Ishikawa (cell line): Measurements from ENCODE around the gene SEMA3D.

Experiments
- CEBPB ChIP-seq: IDR thresholded peaks from 2 replicates; pipeline ENCODE4 v1.6.1; 2012
- EP300 ChIP-seq: IDR thresholded peaks from 2 replicates; pipeline ENCODE4 v1.6.1; 2012; ENCODE audit warnings: borderline replicate concordance
- FOXM1 ChIP-seq: IDR thresholded peaks from 2 replicates; pipeline ENCODE4 v1.6.1; 2012; ENCODE audit warnings: low read depth, borderline replicate concordance
- MAX ChIP-seq: IDR thresholded peaks from 2 replicates; pipeline ENCODE4 v1.6.1; 2012
- NFIC ChIP-seq: IDR thresholded peaks from 2 replicates; pipeline ENCODE4 v1.6.1; 2012
- RAD21 ChIP-seq: IDR thresholded peaks from 2 replicates; pipeline ENCODE4 v1.6.1; 2012; ENCODE audit warnings: low read depth
- REST ChIP-seq: IDR thresholded peaks from 2 replicates; pipeline ENCODE4 v1.6.1; 2012; ENCODE audit warnings: low read depth, mild to moderate bottlenecking
- TAF1 ChIP-seq: IDR thresholded peaks from 2 replicates; pipeline ENCODE4 v1.6.1; 2012; ENCODE audit warnings: low read depth, mild to moderate bottlenecking
- TCF12 ChIP-seq: IDR thresholded peaks from 2 replicates; pipeline ENCODE4 v1.6.1; 2012; ENCODE audit warnings: low read depth
- TEAD4 ChIP-seq: IDR thresholded peaks from 2 replicates; pipeline ENCODE4 v1.6.1; 2012
- USF1 ChIP-seq: IDR thresholded peaks from 2 replicates; pipeline ENCODE4 v1.6.1; 2012
- YY1 ChIP-seq: IDR thresholded peaks from 2 replicates; pipeline ENCODE4 v1.6.1; 2012; ENCODE audit warnings: low read depth
- ZBTB7A ChIP-seq: IDR thresholded peaks from 2 replicates; pipeline ENCODE4 v1.6.1; 2012; ENCODE audit warnings: low read depth

SEMA3D gene

GRCh38 chr7:85038466-85038865 lies 148.4 kb downstream of the SEMA3D start:
- no peak for TF ChIP-seq RAD21
- no peak for TF ChIP-seq TAF1
- no peak for TF ChIP-seq MAX
- TF ChIP-seq TCF12 = no peak
- TF ChIP-seq CEBPB = no peak
- no peak for TF ChIP-seq NFIC
- TF ChIP-seq REST = no peak

GRCh38 chr7:85033263-85033662 lies 153.6 kb downstream of the SEMA3D start:
- TF ChIP-seq RAD21 = no peak
- TF ChIP-seq USF1 = no peak
- TF ChIP-seq FOXM1 = no peak
- TF ChIP-seq ZBTB7A = no peak
- TF ChIP-seq TAF1 = no peak
- TF ChIP-seq MAX = no peak

- no peak for TF ChIP-seq YY1
- TF ChIP-seq FOXM1 = no peak
- TF ChIP-seq NFIC = no peak
- no peak for TF ChIP-seq MAX
- no peak for TF ChIP-seq USF1
- no peak for TF ChIP-seq TEAD4
Measured at GRCh38 chr7:85031475-85031874, 155.4 kb downstream of the SEMA3D start.

- TF ChIP-seq RAD21 (peak; percentile 70), TEAD4 (peak; percentile 77), REST (no peak), EP300 (no peak)
Measured at GRCh38 chr7:85030893-85031292, 156.0 kb downstream of the SEMA3D start.

- no peak for TF ChIP-seq REST
- TF ChIP-seq NFIC = peak; percentile 54
Measured at GRCh38 chr7:85025312-85025756, 161.5 kb downstream of the SEMA3D start.

GRCh38 chr7:85023916-85024315 lies 162.9 kb downstream of the SEMA3D start:
- no peak for TF ChIP-seq YY1
